HepG2 (cell line): ENCODE results near the gene VASN. TPM values are rescaled to one million over a fixed set of nuclear protein-coding genes. Genes with fewer than 3 reads are reported as not detected.

ENCODE experiments used
- BATF2 ChIP-seq: sonication (generic); formaldehyde crosslinking; IDR thresholded peaks from 2 replicates; pipeline ENCODE4 v1.8.0; 2022; ENCODE audit warnings: mild to moderate bottlenecking, missing genetic modification reagents, moderate library complexity
- CSRNP2 ChIP-seq: sonication (generic); formaldehyde crosslinking; conservative IDR thresholded peaks from 2 replicates; pipeline ENCODE4 v1.8.0; 2022; ENCODE audit warnings: low read depth, missing genetic modification reagents
- ELK4 ChIP-seq: sonication (generic); formaldehyde crosslinking; IDR thresholded peaks from 2 replicates; pipeline ENCODE4 v1.9.0; 2021; ENCODE audit warnings: missing genetic modification reagents, borderline replicate concordance
- FLYWCH1 ChIP-seq: sonication (generic); formaldehyde crosslinking; IDR thresholded peaks from 2 replicates; pipeline ENCODE4 v1.8.1; 2023; ENCODE audit warnings: mild to moderate bottlenecking, missing genetic modification reagents
- FOXC1 ChIP-seq: sonication (generic); formaldehyde crosslinking; IDR thresholded peaks from 2 replicates; pipeline ENCODE4 v1.8.0; 2022; ENCODE audit warnings: mild to moderate bottlenecking, missing genetic modification reagents, borderline replicate concordance
- FOXJ3 ChIP-seq: sonication (generic); formaldehyde crosslinking; IDR thresholded peaks from 2 replicates; pipeline ENCODE4 v1.4.0; 2020; ENCODE audit warnings: missing genetic modification reagents, mild to moderate bottlenecking, borderline replicate concordance
- GATAD2A ChIP-seq: IDR thresholded peaks from 2 replicates; pipeline ENCODE4 v1.6.1; 2016
- GPBP1L1 ChIP-seq: sonication (generic); formaldehyde crosslinking; IDR thresholded peaks from 2 replicates; pipeline ENCODE4 v1.5.0; 2020; ENCODE audit warnings: mild to moderate bottlenecking, missing genetic modification reagents
- HNF4A ChIP-seq: sonication (generic); formaldehyde crosslinking; IDR thresholded peaks from 2 replicates; pipeline ENCODE4 v1.4.0; 2020; ENCODE audit warnings: missing genetic modification reagents
- RFXAP ChIP-seq: sonication (generic); formaldehyde crosslinking; IDR thresholded peaks from 2 replicates; pipeline ENCODE4 v1.4.0; 2020; ENCODE audit warnings: missing genetic modification reagents, borderline replicate concordance
- SIN3A ChIP-seq: IDR thresholded peaks from 2 replicates; pipeline ENCODE4 v1.6.1; 2011; ENCODE audit warnings: low read depth, mild to moderate bottlenecking, control low read depth, low read length, borderline replicate concordance
- SOX6 ChIP-seq, 2 experiments: fragments of 450-650 bp in 1 of 2; sonication (generic) in 1 of 2; formaldehyde crosslinking in 1 of 2; IDR thresholded peaks; 2 replicates each; pipeline versions ENCODE4 v1.4.0 to v1.6.1; 2017 to 2020; ENCODE audit warnings: antibody characterized with exemption in 1 of 2, mild to moderate bottlenecking in 1 of 2, missing genetic modification reagents in 1 of 2
- TCF7L2 ChIP-seq: IDR thresholded peaks from 2 replicates; pipeline ENCODE4 v1.6.1; 2011; ENCODE audit warnings: mild to moderate bottlenecking, low read depth, low read length, moderate library complexity
- TFE3 ChIP-seq: IDR thresholded peaks from 2 replicates; pipeline ENCODE4 v1.6.1; 2016
- YEATS2 ChIP-seq: sonication (generic); formaldehyde crosslinking; IDR thresholded peaks from 2 replicates; pipeline ENCODE4 v1.4.0; 2020; ENCODE audit warnings: missing genetic modification reagents, borderline replicate concordance
- ZNF20 ChIP-seq: sonication (generic); formaldehyde crosslinking; IDR thresholded peaks from 2 replicates; pipeline ENCODE4 v1.4.0; 2020; ENCODE audit warnings: mild to moderate bottlenecking, moderate library complexity, missing genetic modification reagents
- ZNF276 ChIP-seq: sonication (generic); formaldehyde crosslinking; IDR thresholded peaks from 2 replicates; pipeline ENCODE4 v1.4.0; 2020; ENCODE audit warnings: mild to moderate bottlenecking, low read depth, missing genetic modification reagents
- ZNF282 ChIP-seq: fragments of 450-650 bp; IDR thresholded peaks from 2 replicates; pipeline ENCODE4 v1.6.1; 2018; ENCODE audit not compliant: partially characterized antibody
- ZNF446 ChIP-seq: sonication (generic); formaldehyde crosslinking; IDR thresholded peaks from 2 replicates; pipeline ENCODE4 v1.5.0; 2020; ENCODE audit warnings: mild to moderate bottlenecking, missing genetic modification reagents
- ZNF605 ChIP-seq: sonication (generic); formaldehyde crosslinking; IDR thresholded peaks from 2 replicates; pipeline ENCODE4 v1.8.0; 2022; ENCODE audit warnings: mild to moderate bottlenecking, missing genetic modification reagents
- polyA plus RNA-seq, 8 experiments: library from polyadenylated mRNA; depleted of rRNA in 3 of 8; stranded (reverse) in 7 of 8; unstranded in 1 of 8; fragments of >200 nt; fragmentation: Illumina TruSeq in 4 of 8; extraction: Trizol in 4 of 8; gene quantifications; 2 replicates each; pipeline versions ENCODE4 v1.2.1 to v1.2.3, GENCODE V29; 2011 to 2016; ENCODE audit warnings: low read depth in 4 of 8, missing spikeins in 1 of 8, mixed read lengths in 1 of 8; ENCODE audit not compliant: insufficient read depth in 1 of 8
- total RNA-seq, 5 experiments: library from RNA; depleted of rRNA; stranded (reverse); fragments of >200 nt; fragmentation: Illumina TruSeq; extraction: Trizol; gene quantifications; 2 replicates each; pipeline ENCODE4 v1.2.3, GENCODE V29; 2016; ENCODE audit warnings: low read depth in 1 of 5

The VASN gene
- total and polyA plus RNA-seq, 2 of the 13 experiments (the other 11 are each of a cell fraction or from before 2014, with no cell fraction given): 8.4 to 18.2 TPM

GRCh38 chr16:4367393-4367856 lies 4.2 kb upstream of the VASN start (continued):
- no peak for TF ChIP-seq ELK4 (CRISPR knock-in tag)
- 0 out of 2 replicates have a peak, but pooled peaks have one; percentile 40 for TF ChIP-seq ZNF276
- TF ChIP-seq FOXJ3 (CRISPR knock-in tag): no peak
- TF ChIP-seq FLYWCH1 (CRISPR knock-in tag): no peak
- TF ChIP-seq ZNF20 (CRISPR knock-in tag): no peak
- no peak for TF ChIP-seq CSRNP2 (CRISPR knock-in tag)
- peak; percentile 68 for TF ChIP-seq GATAD2A (CRISPR knock-in tag)
- peak; percentile 84; the same call in 1 of the 2 replicates for TF ChIP-seq HNF4A
- TF ChIP-seq ZNF446 (CRISPR knock-in tag): no peak
- TF ChIP-seq ZNF282: no peak
- TF ChIP-seq ZNF605 (CRISPR knock-in tag): no peak
- TF ChIP-seq SIN3A: no peak
- TF ChIP-seq TCF7L2: no peak
- TF ChIP-seq TFE3 (CRISPR knock-in tag): no peak
- no peak for TF ChIP-seq BATF2
- no peak for TF ChIP-seq SOX6 (IDR thresholded peaks at IDR 0.05)
- peak; percentile 68 for TF ChIP-seq SOX6 (CRISPR knock-in tag; IDR thresholded peaks at IDR 0.05)
- TF ChIP-seq FOXC1 (CRISPR knock-in tag): no peak; the same call in 1 of the 2 replicates
- TF ChIP-seq GPBP1L1 (CRISPR knock-in tag): no peak
- no peak; the same call in 1 of the 2 replicates for TF ChIP-seq RFXAP
- no peak for TF ChIP-seq YEATS2 (CRISPR knock-in tag)
